NCI-H1930 (cell line): ENCODE data around the gene SVOPL.
"Not testable (repeated sequence)": the region's sequence is repeated elsewhere in the genome, so short reads cannot be mapped to it uniquely, and the experiment has no call there.

Experiments
- DNase-seq, 2 experiments: peaks; one replicate each; lab custom pipeline; 2025; lab: John Stamatoyannopoulos, UW

The SVOPL gene

GRCh38 chr7:138701537-138701923 lies 368 bp upstream of the SVOPL start:
- DNase-seq, result no peak

- no peak for DNase-seq
Observed at GRCh38 chr7:138699661-138700060, 1.5 kb downstream of the SVOPL start.

GRCh38 chr7:138698281-138698680 lies 2.9 kb downstream of the SVOPL start:
- DNase-seq, result no peak

- no peak for DNase-seq
Observed at GRCh38 chr7:138697535-138698182, 3.5 kb downstream of the SVOPL start.

GRCh38 chr7:138695776-138696175 lies 5.4 kb downstream of the SVOPL start:
- not testable (repeated sequence) for DNase-seq

- DNase-seq, result no peak
Observed at GRCh38 chr7:138695106-138695505, 6.1 kb downstream of the SVOPL start.

- no peak for DNase-seq
Observed at GRCh38 chr7:138691178-138691577, 10.0 kb downstream of the SVOPL start.

GRCh38 chr7:138690495-138690894 lies 10.7 kb downstream of the SVOPL start:
- DNase-seq, result no peak

GRCh38 chr7:138688037-138688436 lies 13.1 kb downstream of the SVOPL start:
- not testable (repeated sequence) for DNase-seq

- DNase-seq, result no peak
Observed at GRCh38 chr7:138684340-138684739, 16.8 kb downstream of the SVOPL start.

- DNase-seq, result no peak
Observed at GRCh38 chr7:138679793-138680192, 21.4 kb downstream of the SVOPL start.

- no peak for DNase-seq
Observed at GRCh38 chr7:138670594-138670993, 30.6 kb downstream of the SVOPL start.

GRCh38 chr7:138669364-138669763 lies 31.8 kb downstream of the SVOPL start:
- no peak for DNase-seq

- no peak for DNase-seq
Observed at GRCh38 chr7:138668946-138669345, 32.2 kb downstream of the SVOPL start.

- no peak for DNase-seq
Observed at GRCh38 chr7:138668229-138668596, 32.9 kb downstream of the SVOPL start.

- no peak for DNase-seq
Observed at GRCh38 chr7:138667535-138668228, 33.5 kb downstream of the SVOPL start.

- DNase-seq, result no peak
Observed at GRCh38 chr7:138666385-138666784, 34.8 kb downstream of the SVOPL start.

- DNase-seq, result no peak
Observed at GRCh38 chr7:138665669-138666140, 35.5 kb downstream of the SVOPL start.

GRCh38 chr7:138665249-138665648 lies 35.9 kb downstream of the SVOPL start:
- no peak for DNase-seq

- no peak for DNase-seq
Observed at GRCh38 chr7:138663725-138664710, 37.1 kb downstream of the SVOPL start.

- DNase-seq, result no peak
Observed at GRCh38 chr7:138662991-138663320, 38.2 kb downstream of the SVOPL start.
